Right forelimb (tissue), 1 donor: ENCODE measurements around the gene WDR6.
A peak's percentile ranks its signal among the peaks of the same experiment; 100 is the strongest.

Source experiments
- DNase-seq: peaks from one replicate; pipeline ENCODE4 v3.0.0-alpha.2; 2018

Gene WDR6

DNA sequence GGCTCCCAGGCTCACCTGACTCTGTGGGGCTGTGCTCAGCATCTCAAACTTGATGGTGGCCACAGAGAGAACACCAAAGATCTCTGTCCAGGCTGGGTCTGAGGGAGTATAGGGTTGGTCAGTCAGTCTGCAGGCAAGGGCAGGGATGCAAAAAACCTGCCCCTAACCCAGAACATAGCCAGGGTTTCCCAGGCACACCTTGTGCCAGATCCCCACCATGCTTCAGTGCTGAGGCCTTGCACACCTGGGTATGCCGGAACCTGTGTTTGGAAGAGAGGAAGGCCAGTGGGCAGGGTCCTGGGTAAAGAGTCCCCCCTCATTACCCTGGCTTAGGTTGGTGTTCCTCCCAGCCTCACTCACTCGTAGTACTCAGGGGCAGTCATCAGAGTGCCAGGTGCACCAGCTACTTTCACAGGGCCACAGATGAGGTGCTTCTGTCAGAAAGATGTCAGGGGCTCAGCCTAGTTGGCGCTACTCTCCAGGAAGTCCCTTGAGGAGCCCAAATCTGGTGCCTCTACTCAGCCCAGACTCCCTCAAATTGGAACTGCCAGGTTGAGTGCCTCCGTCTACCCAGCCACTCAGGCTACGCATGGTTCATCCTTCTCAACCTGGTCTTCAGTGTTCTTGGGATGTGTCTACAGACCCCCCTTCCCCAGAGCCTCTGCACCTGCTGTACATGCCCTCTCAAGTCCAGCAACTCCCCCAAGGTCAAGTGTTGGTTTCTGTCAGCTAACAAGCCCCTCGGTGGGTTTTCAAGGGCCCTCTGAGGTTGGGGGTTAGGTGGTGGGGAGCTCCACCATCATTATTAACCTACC is 9.4 kb downstream of the WDR6 start:
- DNase-seq: no peak

DNA sequence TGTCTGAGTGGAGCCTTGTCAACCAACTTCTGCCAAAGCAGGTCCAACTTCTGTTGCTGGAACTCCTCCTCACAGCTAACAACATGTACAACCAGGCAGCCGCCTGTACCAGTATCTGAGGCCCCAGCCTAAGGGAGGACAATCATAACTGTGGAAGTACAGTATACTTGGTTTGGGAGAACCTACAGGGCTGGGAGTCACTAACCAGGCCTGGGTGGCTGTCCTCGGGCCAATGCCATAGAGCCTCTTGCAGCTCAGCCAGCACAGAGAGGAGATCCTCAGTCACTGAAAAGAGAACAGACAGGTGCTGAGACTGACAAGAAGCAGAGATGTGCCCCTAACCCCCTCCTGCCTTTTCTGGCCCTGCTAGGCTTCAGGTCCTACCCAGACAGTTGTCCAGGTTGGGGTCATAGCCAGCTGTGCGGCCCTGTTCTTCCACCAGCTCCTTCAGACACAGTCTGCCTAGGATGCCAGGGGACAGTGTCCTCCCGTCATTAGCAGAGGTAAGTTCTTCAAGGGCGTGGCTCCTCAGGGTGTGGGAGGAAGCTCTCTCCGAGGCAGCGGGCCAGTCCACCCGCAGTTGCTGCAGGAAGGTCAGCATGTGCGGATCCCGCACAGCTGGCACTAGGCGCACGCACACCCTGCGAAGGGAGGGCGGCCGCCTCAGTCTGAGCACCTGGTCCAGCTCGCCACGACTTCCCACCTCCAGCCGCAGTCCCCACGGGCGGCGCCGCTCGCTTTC is 10.2 kb downstream of the WDR6 start:
- DNase-seq: no peak

DNA sequence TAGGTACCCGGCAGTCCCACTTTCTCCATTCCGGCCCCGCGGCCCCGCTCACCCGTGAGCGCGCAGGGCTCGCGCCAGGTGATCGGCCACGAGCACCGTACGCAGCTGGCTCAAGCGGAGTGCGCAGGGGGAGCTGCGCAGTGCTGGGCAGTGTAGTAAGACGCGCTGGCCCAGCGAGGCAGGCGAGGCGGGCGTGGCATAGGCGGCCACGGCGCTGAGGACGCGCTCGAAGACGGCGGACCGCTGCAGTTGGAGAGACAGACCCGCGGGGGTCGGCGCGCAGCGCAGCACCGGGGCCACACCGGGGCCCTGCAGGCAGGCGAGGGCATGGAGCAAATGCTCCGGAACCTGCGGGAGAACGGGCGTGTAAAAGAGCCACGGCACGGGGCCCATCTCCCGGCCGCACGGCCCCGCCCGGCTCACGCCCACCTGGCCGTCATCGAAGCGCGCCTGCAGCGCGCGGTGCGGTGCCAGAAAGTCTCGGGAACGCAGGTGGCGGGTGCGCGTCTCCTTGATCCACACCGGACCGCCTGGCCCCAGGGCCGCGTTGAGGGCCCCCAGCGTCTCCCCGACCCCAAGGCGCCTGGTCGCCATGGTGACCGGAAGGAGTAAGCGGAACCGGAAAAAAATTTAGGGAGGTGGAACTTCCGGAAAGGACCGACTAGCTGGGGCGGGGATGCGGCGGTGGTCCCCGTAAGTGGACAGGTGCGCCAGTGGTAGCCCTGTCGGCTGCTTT is 10.9 kb downstream of the WDR6 start, which contains the start of gene DALRD3:
TSS of gene DALRD3 (minus strand) at position 610 of the 736 bp plus-strand sequence. CDS start at position 594, 16 bp downstream.
- DNase-seq: peak; percentile 78

DNA sequence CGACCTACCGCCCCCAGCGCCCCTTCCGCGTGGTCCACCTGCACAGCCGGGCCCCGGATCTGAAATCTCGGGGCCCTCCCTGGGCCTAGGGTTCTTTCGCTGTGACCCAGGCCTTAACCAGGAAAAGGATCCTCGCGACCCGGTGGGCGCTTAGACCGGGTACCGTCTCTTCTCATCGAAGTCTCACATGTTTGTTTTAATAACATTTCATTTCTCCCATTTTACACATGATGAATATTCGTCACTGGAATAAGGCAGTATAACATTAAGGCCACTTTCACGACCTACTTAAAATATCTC is 11.5 kb downstream of the WDR6 start:
- no peak for DNase-seq

DNA sequence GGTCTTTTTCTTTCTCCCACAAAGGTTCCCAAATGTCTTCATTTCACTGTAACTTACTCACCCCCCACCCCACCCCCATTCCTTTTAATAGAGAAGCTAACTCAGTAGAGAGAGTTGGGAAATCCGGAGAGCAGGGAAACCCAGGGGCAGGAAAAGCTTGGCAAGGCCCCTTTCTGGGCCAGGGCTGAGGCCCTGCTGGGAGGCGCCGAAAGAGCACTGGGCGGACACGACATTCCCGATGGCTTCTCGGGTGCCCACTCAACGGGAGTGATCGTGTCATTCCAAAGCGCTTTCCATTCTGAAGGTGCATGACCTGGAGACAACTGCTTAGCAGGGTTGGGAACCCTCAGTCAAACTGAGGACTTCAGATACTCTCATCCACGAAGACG is 12.7 kb downstream of the WDR6 start:
- DNase-seq: no peak

DNA sequence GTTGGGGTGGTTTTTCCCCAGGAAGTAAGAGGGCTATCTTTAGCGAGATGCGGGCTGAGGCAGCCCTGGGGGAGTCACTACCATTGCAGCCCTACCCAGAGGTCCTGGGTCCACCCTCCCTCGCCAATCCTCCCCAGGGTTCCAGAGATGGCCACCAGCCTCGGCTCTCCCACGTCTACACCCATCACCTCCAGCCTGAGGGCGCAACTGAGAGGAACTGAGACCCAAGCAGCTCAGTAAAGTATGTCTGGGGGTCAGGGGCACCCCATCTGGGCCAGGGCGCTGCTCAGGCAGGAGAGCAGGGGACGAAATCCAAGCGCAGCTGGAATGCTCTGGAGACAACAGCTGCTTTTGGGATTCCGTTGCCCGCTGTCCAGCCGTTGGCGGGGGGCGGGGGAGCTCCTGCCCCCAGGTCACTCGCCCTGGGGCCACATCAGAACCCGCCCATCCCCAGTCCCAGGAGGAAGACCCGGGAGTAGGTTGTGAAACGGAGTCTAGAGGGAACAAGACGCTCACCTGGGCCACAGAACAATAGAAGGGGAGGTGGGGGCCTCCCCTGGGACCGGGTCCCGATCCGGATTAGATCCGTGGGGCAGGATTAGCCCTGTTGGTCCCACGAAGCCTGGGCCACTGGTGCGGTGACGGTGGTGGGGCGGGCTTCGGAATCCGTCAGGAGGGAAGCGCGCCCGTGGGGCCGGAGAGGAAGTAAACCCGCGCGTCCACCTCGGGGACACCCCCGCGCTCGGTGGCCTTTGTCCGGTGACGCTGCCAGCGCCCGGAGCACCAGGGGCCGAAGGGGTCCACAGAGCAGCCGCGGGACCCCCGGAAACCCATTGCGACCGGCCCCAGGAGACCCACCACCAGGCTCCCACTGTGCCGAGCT is 13.4 kb downstream of the WDR6 start:
- DNase-seq: peak; percentile 61

DNA sequence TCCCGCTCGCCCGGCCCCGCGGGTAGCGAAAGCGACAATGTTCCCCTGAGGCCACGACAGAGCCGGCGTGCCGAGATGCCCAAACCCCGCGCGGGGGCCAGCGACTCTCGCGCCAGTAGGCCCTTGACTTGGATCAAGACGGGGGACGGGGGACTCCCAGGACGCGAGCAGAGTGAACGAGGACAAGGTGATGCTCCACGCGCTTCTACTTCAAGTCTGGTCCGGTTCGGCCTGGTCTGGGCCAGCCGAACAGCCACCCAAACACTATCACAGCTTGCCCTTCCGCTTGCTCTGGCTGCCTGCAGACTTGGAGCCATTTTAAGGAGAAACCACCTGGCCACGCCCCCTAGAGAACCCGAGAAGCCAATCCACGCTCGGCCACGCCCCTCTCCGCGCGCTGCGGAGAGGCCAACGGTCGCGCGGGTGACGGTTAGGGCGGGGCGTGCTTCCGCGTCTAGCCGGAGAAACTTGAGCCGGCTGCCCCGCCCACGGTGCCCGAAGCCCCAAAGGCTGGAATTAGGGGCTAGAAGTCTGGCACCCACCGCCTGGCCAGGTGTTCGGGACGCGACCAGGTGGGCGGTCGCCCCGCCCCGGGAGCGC is 14.1 kb downstream of the WDR6 start:
- peak; percentile 98 for DNase-seq

DNA sequence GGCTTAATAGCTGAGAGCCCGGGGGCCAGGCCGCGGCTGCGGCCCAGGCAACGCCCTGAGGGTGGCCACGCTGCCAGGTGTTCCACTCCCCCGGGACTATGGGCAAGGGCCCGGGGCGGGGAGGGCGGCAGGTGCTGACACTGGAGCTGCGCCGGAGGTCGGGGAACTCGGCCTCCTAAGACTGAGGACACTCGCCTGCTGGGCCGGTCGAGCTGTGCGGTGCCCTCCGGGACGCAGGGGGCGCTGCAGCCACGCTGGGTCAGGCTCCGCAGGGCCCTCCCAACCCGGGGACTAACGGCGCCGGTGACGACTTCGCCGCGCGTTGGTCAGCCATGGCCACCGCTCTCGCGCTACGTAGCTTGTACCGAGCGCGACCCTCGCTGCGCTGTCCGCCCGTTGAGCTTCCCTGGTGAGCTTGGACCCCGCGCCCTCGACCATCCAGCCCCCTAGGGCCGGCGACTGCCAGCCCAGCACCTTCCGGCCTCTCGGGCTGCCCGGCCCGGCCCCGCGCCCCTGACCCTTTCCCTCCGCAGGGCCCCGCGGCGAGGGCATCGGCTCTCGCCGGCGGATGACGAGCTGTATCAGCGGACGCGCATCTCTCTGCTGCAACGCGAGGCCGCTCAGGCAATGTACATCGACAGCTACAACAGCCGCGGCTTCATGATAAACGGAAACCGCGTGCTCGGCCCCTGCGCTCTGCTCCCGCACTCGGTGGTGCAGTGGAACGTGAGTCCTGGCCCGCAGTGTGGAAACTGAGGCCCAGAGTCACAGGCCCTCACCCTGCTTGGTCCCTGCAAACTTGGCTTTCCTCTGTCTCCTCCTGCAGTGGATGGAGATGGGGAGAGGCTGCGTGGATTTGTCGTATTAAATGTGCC is 14.9 kb downstream of the WDR6 start, which contains the start of gene NDUFAF3:
TSS of gene NDUFAF3 (plus strand) at position 309 of the 875 bp plus-strand sequence. CDS start at position 333, 24 bp downstream.
- peak; percentile 97 for DNase-seq

DNA sequence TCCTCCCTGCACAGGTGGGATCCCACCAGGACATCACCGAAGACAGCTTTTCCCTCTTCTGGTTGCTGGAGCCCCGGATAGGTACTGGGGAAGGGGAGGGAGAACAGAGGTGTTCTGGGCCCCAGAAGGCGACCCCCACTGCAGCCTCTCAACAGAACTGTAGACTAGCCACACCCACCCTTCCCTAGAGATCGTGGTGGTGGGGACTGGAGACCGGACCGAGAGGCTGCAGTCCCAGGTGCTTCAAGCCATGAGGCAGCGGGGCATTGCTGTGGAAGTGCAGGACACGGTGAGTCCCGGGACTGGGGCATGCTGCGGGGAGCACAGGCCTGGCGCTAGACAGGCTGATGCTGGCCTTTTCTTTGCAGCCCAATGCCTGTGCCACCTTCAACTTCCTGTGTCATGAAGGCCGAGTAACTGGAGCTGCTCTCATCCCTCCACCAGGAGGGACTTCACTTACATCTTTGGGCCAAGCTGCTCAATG is 15.5 kb downstream of the WDR6 start:
- DNase-seq: peak; percentile 52

DNA sequence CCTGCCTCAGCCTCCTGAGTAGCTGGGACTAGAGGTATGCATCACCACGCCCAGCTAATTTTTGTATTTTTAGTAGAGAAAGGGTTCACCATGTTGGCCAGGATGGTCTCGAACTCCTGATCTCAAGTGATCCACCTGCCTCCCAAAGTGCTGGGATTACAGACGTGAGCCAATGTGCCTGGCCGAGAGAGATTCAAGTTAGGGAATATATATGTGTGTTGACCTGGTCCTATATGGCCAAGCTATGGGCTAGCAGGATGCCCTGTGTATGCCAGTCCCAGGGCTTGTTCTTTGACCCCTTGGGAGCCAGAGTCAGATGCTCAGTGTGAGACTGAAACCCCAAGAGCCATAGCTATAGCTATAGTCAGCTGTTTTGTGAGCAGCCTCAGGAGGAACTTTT is 16.6 kb downstream of the WDR6 start:
- no peak for DNase-seq

DNA sequence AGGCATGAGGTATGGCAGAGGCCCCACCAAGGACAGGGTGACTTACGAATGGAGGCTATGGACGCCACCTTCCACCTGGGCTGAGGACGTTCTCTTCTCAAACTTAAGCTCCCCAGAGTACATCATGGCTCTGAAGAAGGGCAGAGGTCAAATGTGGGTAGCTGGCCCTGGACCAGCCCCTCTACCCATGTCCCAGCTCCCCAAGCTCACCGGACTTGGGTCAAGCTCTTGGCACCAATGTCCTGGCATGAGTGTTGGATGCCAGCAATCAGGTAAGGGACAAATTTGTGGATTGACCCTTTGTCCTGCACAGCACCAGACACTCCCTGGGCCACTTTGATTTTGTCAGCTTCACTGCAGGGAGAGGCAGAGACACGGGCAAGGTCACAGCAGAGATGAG is 17.3 kb downstream of the WDR6 start:
- peak; percentile 35 for DNase-seq

DNA sequence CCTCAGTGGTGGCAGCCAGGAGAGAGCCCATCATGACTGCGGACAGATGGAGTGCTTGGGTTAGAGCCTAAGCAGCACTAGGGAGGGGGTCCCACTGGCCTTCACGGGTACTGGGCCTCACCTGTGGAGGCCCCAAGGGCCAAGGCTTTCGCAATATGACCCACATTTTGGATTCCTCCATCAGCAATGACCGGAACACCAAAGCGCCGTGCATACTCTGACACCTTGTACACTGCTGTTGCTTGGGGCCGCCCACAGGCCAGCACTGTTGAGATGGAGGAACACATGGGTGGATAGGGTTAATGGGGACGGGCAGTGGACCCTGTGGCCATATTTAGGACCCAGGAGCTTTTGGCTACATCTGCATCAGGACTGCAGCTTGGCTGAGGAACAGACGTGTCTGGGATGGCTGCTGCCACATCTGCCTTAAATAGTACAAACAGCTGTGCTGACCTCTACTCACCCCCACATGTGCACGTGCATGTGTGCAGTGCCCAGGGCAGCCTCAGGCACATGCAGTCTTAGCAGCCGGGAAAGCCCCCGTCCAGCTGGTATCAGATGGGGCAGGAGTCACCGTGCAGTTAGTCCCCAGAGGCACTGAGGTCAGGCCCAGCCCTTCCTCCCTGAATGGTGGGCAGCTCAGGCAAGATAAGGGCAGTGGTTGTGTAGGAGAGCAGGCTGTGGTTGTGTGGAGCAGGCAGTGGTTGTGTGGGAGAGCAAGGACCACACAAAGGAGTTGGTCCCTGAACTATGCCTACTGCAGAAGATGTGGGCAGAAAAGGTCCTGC is 18.0 kb downstream of the WDR6 start:
- DNase-seq: peak; percentile 31

DNA sequence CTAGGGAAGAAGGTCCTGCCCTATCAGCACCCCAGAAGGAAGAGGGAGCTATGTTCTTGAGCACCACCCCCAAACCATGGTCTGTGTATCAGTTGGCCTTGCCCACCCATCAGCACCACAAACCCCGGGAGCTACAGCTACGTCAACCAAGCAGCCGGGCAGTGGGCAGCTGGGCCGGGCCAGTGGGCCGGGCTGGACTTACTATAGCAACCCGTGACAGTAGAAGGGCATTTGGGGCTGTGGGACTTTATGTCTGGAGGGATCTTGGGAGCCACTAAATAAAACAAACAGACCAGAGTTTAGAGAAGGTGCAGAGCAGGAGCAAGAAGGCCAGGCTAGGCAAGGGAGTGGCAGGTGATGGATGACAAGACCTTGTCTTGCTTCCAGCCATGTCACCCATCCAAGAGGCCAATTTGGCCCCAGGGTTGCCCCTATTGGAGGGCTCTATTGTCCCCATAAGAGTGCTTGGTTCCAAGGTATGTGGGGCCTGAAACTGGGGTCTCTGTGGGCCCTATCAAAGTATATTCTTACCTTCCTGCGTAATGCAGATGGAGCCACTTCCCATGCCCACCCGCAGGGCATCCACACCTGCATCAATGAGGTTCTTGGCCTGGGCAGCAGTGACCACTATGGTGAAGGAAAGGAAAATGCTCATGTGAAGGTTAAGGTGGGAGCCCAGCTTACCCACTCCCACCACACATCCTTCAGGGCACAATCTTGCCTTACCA is 18.8 kb downstream of the WDR6 start:
- peak; percentile 31 for DNase-seq

DNA sequence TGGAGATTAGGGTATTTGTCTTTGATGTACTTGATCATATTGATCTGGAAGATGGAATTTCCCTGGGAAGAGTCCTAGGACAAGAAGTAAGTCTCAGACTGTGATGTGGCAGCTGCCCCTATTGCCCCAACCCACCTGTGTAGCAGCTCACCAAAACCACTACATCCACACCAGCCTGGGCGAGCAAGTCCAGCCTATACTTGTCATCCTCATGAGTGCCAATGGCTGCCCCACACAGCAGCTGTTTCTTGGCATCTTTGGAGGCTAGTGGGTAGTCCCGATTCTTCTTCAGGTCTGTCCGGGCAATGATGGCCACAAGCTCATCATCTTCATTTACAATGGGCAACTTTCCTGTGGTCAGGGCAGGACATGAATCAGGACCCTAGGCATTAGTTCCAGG is 19.3 kb downstream of the WDR6 start:
- DNase-seq: peak; percentile 36

DNA sequence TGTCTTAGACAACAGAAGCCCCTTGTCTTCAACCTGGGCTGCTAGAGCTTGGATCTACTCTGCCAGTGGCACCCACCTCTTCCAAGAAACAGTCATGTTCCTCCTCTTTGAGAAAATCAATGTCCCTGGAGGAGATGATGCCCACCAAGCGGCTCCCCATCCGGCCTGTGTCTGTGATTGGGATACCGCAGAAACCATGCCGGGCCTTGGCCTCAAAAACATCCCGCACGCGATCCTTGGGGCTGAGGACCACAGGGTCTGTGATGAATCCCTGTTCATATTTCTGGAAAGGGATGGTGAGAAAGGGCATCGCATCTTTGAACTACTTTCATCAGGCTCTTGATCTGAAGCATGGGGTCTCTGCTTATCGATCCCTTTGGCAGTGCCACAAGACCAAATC is 20.4 kb downstream of the WDR6 start:
- DNase-seq: no peak

DNA sequence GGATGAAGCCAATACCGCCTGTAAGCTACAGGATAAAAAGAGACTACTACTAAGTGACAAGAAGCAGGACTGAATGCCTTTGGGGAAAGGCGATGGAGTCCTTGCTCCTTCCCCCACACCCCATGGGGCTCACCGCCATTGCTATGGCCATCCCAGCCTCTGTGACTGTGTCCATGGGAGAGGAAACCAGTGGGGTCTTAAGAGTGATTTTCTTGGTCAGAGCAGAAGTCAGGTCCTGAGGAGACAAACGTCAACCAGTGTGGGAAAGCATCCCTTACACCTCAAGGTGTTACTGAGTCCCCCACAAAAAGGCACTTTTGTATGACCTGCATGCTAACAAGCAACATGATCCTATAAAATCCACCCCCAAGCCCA is 21.1 kb downstream of the WDR6 start:
- DNase-seq: no peak

DNA sequence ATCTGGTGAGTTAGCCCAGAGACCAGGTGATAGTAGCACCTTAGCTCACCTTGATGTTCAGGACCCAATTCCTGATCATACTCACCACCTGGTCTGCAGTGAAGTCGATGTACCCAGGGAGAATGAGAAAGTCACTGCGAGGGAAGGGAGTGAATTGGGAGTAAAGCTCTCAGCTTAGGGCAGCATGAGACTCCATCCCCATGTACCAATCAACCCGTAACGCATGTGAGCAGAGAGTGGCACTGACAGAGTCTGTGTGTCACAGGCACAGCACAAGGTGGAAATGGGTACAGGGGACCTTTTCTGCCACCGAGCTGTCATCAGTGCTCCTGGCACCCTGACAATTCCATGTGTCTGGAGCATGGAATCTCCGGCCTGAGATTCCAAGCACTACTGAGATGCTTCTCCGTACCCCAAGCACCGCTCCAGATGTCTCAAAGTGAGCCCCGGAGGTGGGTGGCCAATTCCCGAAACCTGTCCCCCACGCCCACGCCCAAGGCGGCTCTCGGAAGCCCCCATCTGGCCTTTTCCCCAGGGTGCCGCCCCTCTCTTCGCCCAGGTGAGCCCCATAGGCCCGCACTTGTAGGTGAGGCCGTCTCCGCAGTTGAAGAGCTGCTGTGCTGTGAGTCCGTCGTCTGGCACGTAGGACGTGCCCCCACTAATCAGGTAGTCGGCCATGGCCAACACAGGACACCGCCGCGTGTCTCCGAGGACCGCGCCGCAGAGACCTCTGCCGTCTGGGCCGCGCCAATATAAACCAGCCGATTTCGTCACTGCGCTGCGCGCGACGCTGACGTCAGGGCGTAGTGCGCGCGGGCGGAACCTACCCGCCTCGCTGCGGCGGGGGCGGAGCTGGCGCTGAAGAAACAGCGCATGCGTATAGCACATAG is 21.7 kb downstream of the WDR6 start, which contains the start of gene IMPDH2:
TSS of gene IMPDH2 (minus strand) at position 726 of the 890 bp plus-strand sequence. CDS start at position 678, 48 bp downstream.
- peak; percentile 94 for DNase-seq

DNA sequence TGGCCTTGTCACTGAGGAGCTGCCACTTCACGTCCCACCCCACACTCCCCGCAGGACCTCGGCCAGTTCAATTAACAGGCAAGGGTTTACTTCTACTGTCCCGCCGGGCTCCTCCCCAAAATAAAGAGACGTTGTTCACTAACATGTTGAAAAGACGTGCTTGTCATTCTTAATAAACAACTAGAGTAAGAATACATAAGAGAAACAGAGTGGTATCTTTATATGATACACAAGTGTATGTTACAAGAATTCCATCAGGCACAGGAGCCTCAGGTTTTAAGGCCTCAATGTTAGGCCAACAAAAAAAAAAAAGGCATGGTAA is 22.3 kb downstream of the WDR6 start:
- no peak for DNase-seq
